HG02642 (cell line): ENCODE results near the gene ZNF362.
"Not testable (repeated sequence)": the region's sequence is repeated elsewhere in the genome, so short reads cannot be mapped to it uniquely, and the experiment has no call there.

ENCODE experiments used
- ATAC-seq: cut with Tn5 transposase; IDR thresholded peaks from one replicate; pipeline ENCODE4 v1.9.1; 2021; ENCODE audit warnings: mild to moderate bottlenecking; ENCODE audit not compliant: unreplicated experiment, poor library complexity

Gene ZNF362

GRCh38 chr1:33256471-33257206 is at the start of gene ZNF362:
TSS of gene ZNF362 (plus strand) at chr1:33256492. CDS start at chr1:33270575, 14,083 bp downstream.
- ATAC-seq: peak; percentile 56

DNA sequence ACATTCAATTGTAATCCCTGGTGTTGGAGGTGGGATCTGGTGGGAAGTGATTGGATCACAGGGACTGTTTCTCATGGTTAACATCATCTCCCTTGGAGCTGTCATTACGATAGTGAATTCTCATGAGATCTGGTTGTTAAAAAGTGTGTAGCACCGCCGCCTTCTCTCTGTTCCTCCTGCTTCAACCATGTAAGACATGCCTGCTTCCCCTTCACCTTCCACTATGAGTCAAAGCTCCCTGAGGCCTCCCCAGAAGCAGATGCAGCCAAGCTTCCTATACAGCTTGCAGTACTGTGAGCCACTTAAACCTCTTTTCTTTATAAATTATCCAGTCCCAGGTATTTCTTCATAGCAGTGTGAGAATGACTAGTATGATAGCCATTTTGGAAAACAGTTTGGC is 44.3 kb upstream of the ZNF362 start:
- ATAC-seq: no peak

GRCh38 chr1:33219886-33220661 is 36.2 kb upstream of the ZNF362 start:
- no peak for ATAC-seq

DNA sequence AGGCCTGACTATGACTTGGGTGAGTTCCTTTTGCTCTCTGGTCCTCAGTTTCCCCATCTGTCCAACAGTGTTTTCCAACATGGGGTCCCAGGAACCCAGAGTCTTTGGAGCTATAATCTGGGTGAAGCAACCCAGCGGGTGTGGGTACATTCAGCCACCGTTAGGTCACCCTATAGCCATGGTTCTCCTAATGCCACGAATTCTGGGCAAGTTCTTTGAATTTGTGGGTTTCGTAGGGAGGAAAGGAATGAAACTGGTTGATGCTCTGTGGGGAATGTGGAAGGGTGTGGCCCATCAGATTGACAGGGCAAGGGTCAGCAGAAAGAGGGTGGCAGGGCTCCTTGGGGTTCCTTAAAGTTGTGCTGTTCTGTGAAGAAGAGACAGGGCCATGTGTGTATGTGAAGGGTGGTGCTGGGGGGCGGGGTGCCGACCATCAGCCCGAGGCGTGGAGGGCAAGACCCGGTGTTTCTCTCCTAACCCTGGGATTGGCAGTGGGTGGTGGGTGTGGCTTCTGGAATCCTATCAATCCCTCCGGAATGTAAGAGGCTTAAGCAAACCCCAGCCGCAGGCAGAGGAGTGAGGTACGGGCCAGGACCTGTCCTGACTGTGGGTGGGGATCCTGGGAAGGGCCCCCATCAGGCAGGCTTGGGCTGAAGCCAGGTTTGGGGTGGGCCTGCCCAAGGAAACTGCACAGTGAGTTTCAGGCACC is 35.5 kb upstream of the ZNF362 start:
- no peak for ATAC-seq

DNA sequence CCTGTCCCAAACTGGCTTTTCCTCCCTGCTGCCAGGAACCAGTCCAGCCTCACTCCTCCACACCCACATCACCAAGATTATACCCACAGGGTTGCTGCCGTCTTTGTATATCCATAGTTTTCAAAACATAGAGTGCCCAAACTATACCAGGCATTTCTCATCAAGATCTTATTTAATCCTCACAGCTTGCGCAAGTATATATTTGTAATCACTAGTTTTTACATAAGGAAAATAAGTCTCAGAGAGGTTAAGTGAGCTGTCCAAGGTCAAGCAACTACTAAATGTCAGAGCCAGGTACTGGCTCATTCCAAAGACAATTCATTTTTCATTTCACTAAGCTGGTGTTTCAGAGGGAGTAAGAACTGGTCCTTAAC is 34.9 kb upstream of the ZNF362 start:
- ATAC-seq: no peak

- ATAC-seq: no peak
Measured at GRCh38 chr1:33222381-33222780, 33.9 kb upstream of the ZNF362 start.

GRCh38 chr1:33224166-33224707 is 32.1 kb upstream of the ZNF362 start:
- ATAC-seq: no peak

GRCh38 chr1:33225586-33225985 is 30.7 kb upstream of the ZNF362 start:
- ATAC-seq: no peak

GRCh38 chr1:33228935-33229487 is 27.3 kb upstream of the ZNF362 start:
- ATAC-seq: no peak

- ATAC-seq: no peak
Measured at GRCh38 chr1:33231166-33231565, 25.1 kb upstream of the ZNF362 start.

DNA sequence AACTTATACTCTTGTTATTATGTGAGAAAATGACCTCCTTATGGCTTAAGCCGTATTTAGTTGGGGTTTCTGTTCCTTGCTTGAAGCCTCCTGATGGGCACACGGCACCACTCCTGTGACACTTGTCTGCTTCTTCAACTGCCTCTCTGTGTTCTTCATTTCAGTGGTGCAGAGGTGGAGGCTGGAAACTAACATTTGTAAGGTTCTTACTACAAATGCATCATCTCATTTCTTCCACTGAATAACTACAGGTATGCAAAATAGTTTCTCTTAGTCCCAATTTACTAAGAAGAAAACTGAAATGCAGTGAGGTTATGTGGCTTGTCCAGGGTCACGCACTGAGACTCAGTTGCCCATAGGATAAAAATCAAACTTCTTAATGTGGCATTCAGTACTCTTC is 23.6 kb upstream of the ZNF362 start:
- no peak for ATAC-seq

GRCh38 chr1:33234131-33234530 is 22.2 kb upstream of the ZNF362 start:
- no peak for ATAC-seq

DNA sequence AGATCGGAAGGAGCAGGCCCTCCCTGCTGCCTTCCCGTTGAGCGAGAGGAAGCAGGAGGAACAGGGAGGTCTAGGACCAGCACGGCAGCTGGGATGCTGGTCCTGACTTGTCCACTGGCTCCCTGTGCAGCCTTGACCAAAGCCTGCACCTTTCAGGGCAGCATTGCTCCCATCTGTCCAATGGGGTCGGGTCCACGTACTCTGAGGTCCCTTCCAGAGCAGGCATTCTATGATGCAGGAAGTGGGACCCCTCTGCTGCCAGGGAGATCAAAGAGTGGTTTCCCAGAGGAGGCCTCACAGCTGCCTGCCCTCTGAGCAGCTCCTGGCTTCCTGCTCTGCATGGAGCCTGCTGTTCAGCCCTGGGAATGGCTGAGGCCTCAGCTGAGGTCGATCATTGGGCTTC is 21.7 kb upstream of the ZNF362 start:
- ATAC-seq: no peak

- no peak for ATAC-seq
Measured at GRCh38 chr1:33235521-33235920, 20.8 kb upstream of the ZNF362 start.

- ATAC-seq: no peak
Measured at GRCh38 chr1:33236498-33236897, 19.8 kb upstream of the ZNF362 start.

DNA sequence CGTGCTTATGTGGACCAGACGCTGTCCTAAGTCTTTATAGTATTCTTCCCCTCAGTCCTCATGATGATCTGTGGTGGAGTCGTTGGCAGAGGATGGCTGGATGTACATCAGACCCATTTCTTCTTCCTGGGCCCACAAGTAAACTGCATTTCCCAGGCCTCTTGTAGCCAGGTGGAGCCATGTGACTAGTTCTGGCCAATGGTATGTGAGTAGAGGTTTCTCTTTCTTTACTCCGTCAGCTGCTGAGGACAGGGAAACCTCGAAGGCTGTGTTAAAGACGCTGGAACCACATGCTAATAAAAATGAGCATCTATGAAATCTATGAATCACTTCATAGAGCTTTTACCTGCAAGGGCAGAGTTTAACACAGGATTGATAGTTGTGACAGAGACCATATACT is 18.7 kb upstream of the ZNF362 start:
- no peak for ATAC-seq

GRCh38 chr1:33238194-33238724 is 18.0 kb upstream of the ZNF362 start:
- not testable (repeated sequence) for ATAC-seq

DNA sequence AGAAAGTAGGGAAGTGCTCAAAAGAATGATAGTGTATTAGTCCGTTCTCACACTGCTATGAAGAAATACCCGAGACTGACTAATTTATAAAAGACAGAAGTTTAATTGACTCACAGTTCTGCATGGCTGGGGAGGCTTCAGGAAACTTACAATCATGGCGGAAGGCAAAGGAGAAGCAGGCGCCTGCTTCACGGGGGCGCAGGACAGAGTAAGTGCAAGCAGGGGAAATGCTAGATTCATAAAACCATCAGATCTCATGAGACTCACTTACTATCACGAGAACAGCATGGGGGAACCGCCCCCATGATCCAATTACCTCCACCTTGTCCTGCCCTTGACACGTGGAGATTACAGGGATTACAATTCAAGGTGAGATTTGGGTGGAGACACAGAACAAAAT is 16.9 kb upstream of the ZNF362 start:
- ATAC-seq: not testable (repeated sequence)

DNA sequence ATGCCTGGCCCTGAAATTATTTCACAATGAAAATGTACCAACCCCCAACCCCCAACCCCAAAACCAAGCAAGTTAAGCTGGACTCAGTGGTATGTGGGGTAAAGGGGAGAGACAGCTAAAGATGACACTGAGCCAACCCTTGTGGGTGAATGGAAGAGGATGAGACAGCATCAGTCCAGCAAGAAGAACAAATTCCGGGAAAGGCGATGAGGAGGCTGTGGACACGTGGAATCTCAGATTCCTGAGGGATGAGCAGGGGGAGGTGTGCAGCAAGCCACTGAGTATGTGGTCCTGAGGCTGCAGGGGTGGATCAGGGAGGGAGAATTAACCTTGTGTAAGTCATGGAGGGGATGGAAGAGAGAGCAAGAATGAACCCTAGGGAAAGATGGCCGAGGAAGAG is 14.4 kb upstream of the ZNF362 start:
- ATAC-seq: no peak

DNA sequence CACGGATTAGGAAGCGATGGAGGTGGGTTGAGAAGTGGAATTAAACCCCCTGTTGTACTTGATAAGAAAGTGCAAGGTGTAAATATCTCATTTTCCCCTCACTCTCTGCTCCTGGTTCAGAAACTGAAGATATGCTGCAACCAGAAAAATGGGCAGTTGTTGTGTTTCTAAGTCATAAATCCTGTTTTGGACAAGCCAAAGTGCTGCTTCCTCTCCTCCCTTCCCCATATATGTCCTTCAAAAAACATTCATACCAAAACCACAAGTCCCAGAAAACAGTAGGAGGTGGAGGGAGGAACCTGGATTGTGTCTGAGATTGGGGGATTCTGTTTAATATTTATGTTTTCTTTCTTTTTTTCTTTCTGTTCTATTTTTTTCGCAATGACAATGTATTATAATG is 13.6 kb upstream of the ZNF362 start:
- no peak for ATAC-seq
